HG03196 (cell line): Measurements from ENCODE around the gene IRS2.
"Not testable (repeated sequence)": the region's sequence is repeated elsewhere in the genome, so short reads cannot be mapped to it uniquely, and the experiment has no call there.

Experiments used
- ATAC-seq: cut with Tn5 transposase; IDR thresholded peaks from one replicate; pipeline ENCODE4 v1.9.1; 2021; ENCODE audit not compliant: unreplicated experiment

IRS2 gene

GRCh38 chr13:109735436-109735966 lies 50.9 kb downstream of the IRS2 start:
- ATAC-seq, result no peak

- ATAC-seq, result no peak
Observed at GRCh38 chr13:109734002-109734785, 52.2 kb downstream of the IRS2 start.

GRCh38 chr13:109733550-109733949 lies 52.8 kb downstream of the IRS2 start:
- ATAC-seq, result no peak

GRCh38 chr13:109732470-109733170 lies 53.8 kb downstream of the IRS2 start:
- ATAC-seq, result not testable (repeated sequence)

GRCh38 chr13:109730812-109731335 lies 55.5 kb downstream of the IRS2 start:
- ATAC-seq, result no peak

- ATAC-seq, result no peak
Observed at GRCh38 chr13:109728791-109729731, 57.3 kb downstream of the IRS2 start.

- no peak for ATAC-seq
Observed at GRCh38 chr13:109728061-109728460, 58.3 kb downstream of the IRS2 start.

- no peak for ATAC-seq
Observed at GRCh38 chr13:109727251-109727650, 59.1 kb downstream of the IRS2 start.

- no peak for ATAC-seq
Observed at GRCh38 chr13:109725995-109726637, 60.3 kb downstream of the IRS2 start.

- no peak for ATAC-seq
Observed at GRCh38 chr13:109725297-109725696, 61.1 kb downstream of the IRS2 start.

- no peak for ATAC-seq
Observed at GRCh38 chr13:109724603-109725002, 61.8 kb downstream of the IRS2 start.

GRCh38 chr13:109723046-109723445 lies 63.3 kb downstream of the IRS2 start:
- no peak for ATAC-seq

- ATAC-seq, result no peak
Observed at GRCh38 chr13:109722068-109722467, 64.3 kb downstream of the IRS2 start.

GRCh38 chr13:109720758-109721184 lies 65.6 kb downstream of the IRS2 start:
- ATAC-seq, result no peak

- ATAC-seq, result no peak
Observed at GRCh38 chr13:109719962-109720646, 66.3 kb downstream of the IRS2 start.

- ATAC-seq, result no peak
Observed at GRCh38 chr13:109718726-109719125, 67.7 kb downstream of the IRS2 start.

- ATAC-seq, result no peak
Observed at GRCh38 chr13:109717686-109718085, 68.7 kb downstream of the IRS2 start.

- ATAC-seq, result no peak
Observed at GRCh38 chr13:109715902-109716301, 70.5 kb downstream of the IRS2 start.

- ATAC-seq, result no peak
Observed at GRCh38 chr13:109713681-109714080, 72.7 kb downstream of the IRS2 start.
